NT2/D1 (cell line): ENCODE results near the gene KCNIP1.

Source experiments
- DNase-seq: peaks from one replicate; pipeline ENCODE4 v3.0.0-alpha.2; 2011; ENCODE audit warnings: low read depth, low spot score
- H3K27me3 ChIP-seq: 2 replicates; pipeline ENCODE4 v1.6.0; 2011; ENCODE audit warnings: mild to moderate bottlenecking; ENCODE audit not compliant: insufficient read length, insufficient read depth
- H3K36me3 ChIP-seq: 2 replicates; pipeline ENCODE4 v1.6.1; 2011; ENCODE audit warnings: mild to moderate bottlenecking, low read length, mixed read lengths; ENCODE audit not compliant: insufficient read depth, insufficient read length
- H3K4me1 ChIP-seq: 2 replicates; pipeline ENCODE4 v1.5.1; 2011; ENCODE audit not compliant: insufficient read depth, insufficient read length
- H3K4me3 ChIP-seq: 2 replicates; pipeline ENCODE4 v1.5.1; 2011; ENCODE audit warnings: low read depth; ENCODE audit not compliant: insufficient read length
- H3K9ac ChIP-seq: 2 replicates; pipeline ENCODE4 v1.6.0; 2011; ENCODE audit warnings: low read depth; ENCODE audit not compliant: insufficient read length
- H3K9me3 ChIP-seq: 2 replicates; pipeline ENCODE4 v1.5.1; 2011; ENCODE audit warnings: mild to moderate bottlenecking, low read length; ENCODE audit not compliant: insufficient read depth
- SUZ12 ChIP-seq: IDR thresholded peaks from 2 replicates; pipeline ENCODE4 v1.6.1; 2011; ENCODE audit not compliant: insufficient read length, insufficient read depth; ENCODE audit errors: extremely low read depth
- YY1 ChIP-seq: IDR thresholded peaks from 2 replicates; pipeline ENCODE4 v1.6.1; 2011; ENCODE audit not compliant: insufficient read length, insufficient read depth
- ZNF274 ChIP-seq: IDR thresholded peaks from 2 replicates; pipeline ENCODE4 v1.6.1; 2011; ENCODE audit warnings: mild to moderate bottlenecking, low read depth, low read length

Gene KCNIP1

GRCh38 chr5:170520372-170520771, 16.6 kb downstream of the KCNIP1 start:
- Histone ChIP-seq H3K9me3 (no peaks in the 10 kb centered on the region), H3K4me1 (peaks cover 4% of the 10 kb centered on the region), H3K27me3 (peaks cover 4% of the 10 kb centered on the region), H3K36me3 (no peaks in the 10 kb centered on the region), H3K9ac (no peak overlapping the region), H3K4me3 (no peak overlapping the region)
- DNase-seq = no peak
- TF ChIP-seq ZNF274 (no peak), SUZ12 (no peak), YY1 (no peak)

DNA sequence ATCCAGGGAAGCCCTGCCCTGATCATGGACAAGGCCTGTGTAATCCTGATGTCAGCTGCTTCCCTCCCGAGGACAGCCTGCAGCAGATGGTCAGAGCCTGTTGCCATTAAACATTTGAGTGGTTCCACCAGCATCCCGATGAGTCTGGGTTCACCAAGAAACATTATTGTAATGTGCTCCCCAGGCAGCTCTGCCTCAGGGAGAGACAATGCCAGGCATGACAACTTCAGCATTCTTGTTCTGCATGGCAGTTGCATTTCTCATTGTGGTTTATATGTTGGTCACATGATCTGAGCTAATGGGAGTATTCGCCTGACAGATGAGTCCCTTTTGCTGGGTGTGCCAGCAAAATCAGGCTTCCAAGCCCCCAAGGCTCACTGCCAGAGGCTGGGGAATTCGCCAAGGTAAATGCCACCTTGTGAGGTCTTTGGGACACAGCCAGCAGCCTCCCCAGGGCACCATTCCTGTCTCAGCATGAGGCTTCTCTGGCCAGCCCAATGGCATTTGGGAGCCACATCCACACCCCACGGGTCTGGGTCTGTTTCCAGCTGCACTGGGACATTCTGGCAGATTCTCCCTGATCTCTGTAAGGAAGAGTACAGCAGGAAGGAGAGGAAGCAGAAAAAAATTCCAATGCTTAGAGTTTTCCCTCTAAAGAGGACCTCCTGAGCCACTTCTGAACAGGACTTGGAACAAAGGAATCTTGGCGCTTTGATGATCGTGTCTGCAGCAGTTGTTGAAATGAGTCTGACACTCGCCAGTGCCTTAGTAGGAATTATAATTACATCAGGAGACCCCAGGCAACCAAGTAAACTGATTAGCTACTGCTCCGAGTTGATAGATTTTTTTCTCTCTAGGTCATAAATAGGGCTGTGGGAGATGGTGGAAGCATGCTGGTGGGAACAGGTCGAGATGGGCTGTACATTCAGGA, 18.7 kb downstream of the KCNIP1 start:
- H3K36me3 ChIP-seq = no peaks in the 10 kb centered on the region
- no peak overlapping the region for H3K9ac ChIP-seq
- TF ChIP-seq SUZ12 = no peak
- no peak for TF ChIP-seq ZNF274
- no peak for TF ChIP-seq YY1
- no peaks in the 10 kb centered on the region for H3K9me3 ChIP-seq
- no peak for DNase-seq
- peaks cover 4% of the 10 kb centered on the region for H3K4me1 ChIP-seq
- no peaks in the 10 kb centered on the region for H3K27me3 ChIP-seq
- no peak overlapping the region for H3K4me3 ChIP-seq

DNA sequence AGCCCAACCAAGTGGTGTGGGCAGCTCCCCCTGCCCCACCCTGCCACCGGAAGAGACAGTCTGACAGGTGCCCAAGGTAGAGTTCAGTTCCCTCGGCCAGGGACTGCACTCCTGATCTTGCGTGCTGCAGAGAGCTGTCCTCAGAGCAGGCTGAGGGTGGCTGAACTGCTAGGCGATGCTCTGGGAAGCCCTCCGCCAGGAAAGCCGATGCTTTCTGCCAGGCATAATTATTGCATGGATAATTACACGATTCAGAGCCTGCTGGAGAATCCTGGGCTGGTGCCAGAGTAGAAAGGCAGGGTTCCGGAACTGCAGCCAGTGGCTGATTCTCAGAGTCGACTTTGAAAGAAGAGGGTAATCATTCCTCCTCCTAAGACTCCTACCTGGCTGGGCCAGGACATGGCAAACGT, 19.3 kb downstream of the KCNIP1 start:
- H3K27me3 ChIP-seq = no peaks in the 10 kb centered on the region
- DNase-seq = no peak
- TF ChIP-seq SUZ12 (no peak), YY1 (no peak), ZNF274 (no peak)

GRCh38 chr5:170523830-170524229, 20.0 kb downstream of the KCNIP1 start:
- TF ChIP-seq SUZ12 (no peak), ZNF274 (no peak), YY1 (no peak)
- no peaks in the 10 kb centered on the region for H3K27me3 ChIP-seq
- no peak overlapping the region for H3K9ac ChIP-seq
- peaks cover 4% of the 10 kb centered on the region for H3K4me1 ChIP-seq
- no peaks in the 10 kb centered on the region for H3K9me3 ChIP-seq
- no peaks in the 10 kb centered on the region for H3K36me3 ChIP-seq
- no peak overlapping the region for H3K4me3 ChIP-seq
- no peak for DNase-seq

More for the DNA sequence above, 19.3 kb downstream of the KCNIP1 start:
- H3K4me3 ChIP-seq = no peak overlapping the region
- H3K36me3 ChIP-seq = no peaks in the 10 kb centered on the region
- H3K4me1 ChIP-seq = peaks cover 4% of the 10 kb centered on the region
- H3K9ac ChIP-seq = no peak overlapping the region
- no peaks in the 10 kb centered on the region for H3K9me3 ChIP-seq

GRCh38 chr5:170524576-170524975, 20.8 kb downstream of the KCNIP1 start:
- Histone ChIP-seq H3K27me3 (no peaks in the 10 kb centered on the region), H3K9me3 (no peaks in the 10 kb centered on the region), H3K4me3 (no peak overlapping the region), H3K9ac (no peak overlapping the region), H3K36me3 (no peaks in the 10 kb centered on the region), H3K4me1 (peaks cover 4% of the 10 kb centered on the region)
- DNase-seq = no peak
- TF ChIP-seq YY1 (no peak), ZNF274 (no peak), SUZ12 (no peak)

DNA sequence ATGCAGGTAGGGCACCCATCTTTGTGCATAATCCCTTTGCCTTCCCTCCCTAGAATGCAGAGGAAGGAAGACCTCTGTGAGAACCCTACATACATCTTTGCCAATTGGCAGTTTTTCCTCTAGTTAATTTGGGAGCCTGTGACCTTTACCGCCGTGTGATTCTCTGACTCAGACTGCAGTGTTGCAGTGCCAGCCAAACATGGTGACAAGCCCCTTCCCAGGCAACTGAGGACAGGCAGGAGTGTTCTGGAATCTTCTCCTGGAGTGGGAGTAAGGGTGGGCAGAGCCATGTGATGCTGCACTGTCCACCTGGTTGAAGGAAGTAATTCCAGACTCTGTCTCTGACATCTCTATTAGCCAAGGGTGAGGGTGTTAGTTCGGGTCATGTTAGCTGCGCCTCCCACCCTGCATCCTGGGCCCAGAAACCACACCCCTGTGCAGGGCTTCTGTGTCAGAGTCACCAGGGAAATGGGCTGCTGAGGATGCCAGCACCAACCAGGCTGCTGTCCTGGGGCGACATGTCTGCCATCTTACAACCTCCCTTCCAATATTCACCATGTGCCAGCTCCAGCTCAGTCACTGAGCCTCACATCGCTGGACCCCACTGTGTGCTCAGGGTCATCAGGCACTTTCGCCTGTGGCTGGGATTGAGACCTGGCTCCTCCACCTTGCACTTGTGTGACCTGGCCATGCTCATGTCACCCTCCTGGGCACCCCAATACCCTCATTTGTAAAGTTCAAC, 21.8 kb downstream of the KCNIP1 start:
- Histone ChIP-seq H3K27me3 (no peaks in the 10 kb centered on the region), H3K36me3 (no peaks in the 10 kb centered on the region), H3K4me3 (no peak overlapping the region), H3K9ac (no peak overlapping the region), H3K9me3 (no peaks in the 10 kb centered on the region), H3K4me1 (peaks cover 4% of the 10 kb centered on the region)
- TF ChIP-seq SUZ12 = no peak
- TF ChIP-seq YY1 = no peak
- no peak for TF ChIP-seq ZNF274
- DNase-seq = no peak

GRCh38 chr5:170527991-170528390, 24.2 kb downstream of the KCNIP1 start:
- Histone ChIP-seq H3K9me3 (no peaks in the 10 kb centered on the region), H3K4me3 (no peak overlapping the region), H3K27me3 (no peaks in the 10 kb centered on the region), H3K36me3 (no peaks in the 10 kb centered on the region), H3K9ac (no peak overlapping the region), H3K4me1 (peaks cover 10% of the 10 kb centered on the region)
- no peak for DNase-seq
- TF ChIP-seq ZNF274 = no peak
- TF ChIP-seq YY1 = no peak
- TF ChIP-seq SUZ12 = no peak
